GM23338 (cell line): ENCODE measurements around the gene GPC5.

Experiments
- CREB1 ChIP-seq: fragments of 250-450 bp; sonication (Bioruptor Pico); IDR thresholded peaks from 2 replicates; pipeline ENCODE4 v1.5.0; 2020; ENCODE audit warnings: low read depth, mild to moderate bottlenecking, moderate library complexity
- ETS1 ChIP-seq: IDR thresholded peaks from 2 replicates; pipeline ENCODE4 v1.6.1; 2016; ENCODE audit warnings: antibody characterized with exemption
- EZH2 ChIP-seq: fragments of 200-600 bp; sonication (generic); IDR thresholded peaks from one replicate; pipeline ENCODE4 v1.8.0; 2017; ENCODE audit warnings: antibody characterized with exemption, mild to moderate bottlenecking, low read depth; ENCODE audit not compliant: unreplicated experiment
- EZH2phosphoT487 ChIP-seq: fragments of 200-600 bp; sonication (generic); IDR thresholded peaks from one replicate; pipeline ENCODE4 v1.8.1; 2018; ENCODE audit warnings: antibody characterized with exemption; ENCODE audit not compliant: unreplicated experiment
- NANOG ChIP-seq: IDR thresholded peaks from 2 replicates; pipeline ENCODE4 v1.6.1; 2016; ENCODE audit warnings: antibody characterized with exemption, borderline replicate concordance
- POLR2AphosphoS5 ChIP-seq: IDR thresholded peaks from 2 replicates; pipeline ENCODE4 v1.6.1; 2016; ENCODE audit warnings: antibody characterized with exemption, low read depth
- ZNF114 ChIP-seq: fragments of 250-450 bp; sonication (Bioruptor Pico); IDR thresholded peaks from 2 replicates; pipeline ENCODE4 v1.5.0; 2020; ENCODE audit warnings: mild to moderate bottlenecking, moderate library complexity
- TF ChIP-seq, protein P1 (sequence below), 2 experiments: fragments of 200-600 bp in 1 of 2; sonication (generic) in 1 of 2; conservative IDR thresholded peaks; 2 replicates each; pipeline versions ENCODE4 v1.5.1 to v1.6.1; 2016 to 2017; ENCODE audit warnings: antibody characterized with exemption in 2 of 2, low read depth in 2 of 2, mild to moderate bottlenecking in 2 of 2, moderate library complexity in 1 of 2

- TF ChIP-seq EZH2phosphoT487 (no peak), EZH2 (no peak), ETS1 (no peak), ZNF114 (no peak), POLR2AphosphoS5 (no peak), NANOG (no peak), CREB1 (CRISPR knock-in tag) (no peak)
- TF ChIP-seq, protein P1, sequence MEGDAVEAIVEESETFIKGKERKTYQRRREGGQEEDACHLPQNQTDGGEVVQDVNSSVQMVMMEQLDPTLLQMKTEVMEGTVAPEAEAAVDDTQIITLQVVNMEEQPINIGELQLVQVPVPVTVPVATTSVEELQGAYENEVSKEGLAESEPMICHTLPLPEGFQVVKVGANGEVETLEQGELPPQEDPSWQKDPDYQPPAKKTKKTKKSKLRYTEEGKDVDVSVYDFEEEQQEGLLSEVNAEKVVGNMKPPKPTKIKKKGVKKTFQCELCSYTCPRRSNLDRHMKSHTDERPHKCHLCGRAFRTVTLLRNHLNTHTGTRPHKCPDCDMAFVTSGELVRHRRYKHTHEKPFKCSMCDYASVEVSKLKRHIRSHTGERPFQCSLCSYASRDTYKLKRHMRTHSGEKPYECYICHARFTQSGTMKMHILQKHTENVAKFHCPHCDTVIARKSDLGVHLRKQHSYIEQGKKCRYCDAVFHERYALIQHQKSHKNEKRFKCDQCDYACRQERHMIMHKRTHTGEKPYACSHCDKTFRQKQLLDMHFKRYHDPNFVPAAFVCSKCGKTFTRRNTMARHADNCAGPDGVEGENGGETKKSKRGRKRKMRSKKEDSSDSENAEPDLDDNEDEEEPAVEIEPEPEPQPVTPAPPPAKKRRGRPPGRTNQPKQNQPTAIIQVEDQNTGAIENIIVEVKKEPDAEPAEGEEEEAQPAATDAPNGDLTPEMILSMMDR (conservative IDR thresholded peaks at IDR 0.05; ENCODE audit: low read depth in 2 of 2), result no peak
These were observed 350.1 kb downstream of the GPC5 start for GRCh38 chr13:91748416-91749089.
